HG03135 (cell line): ENCODE measurements around the gene PRELP.

ENCODE experiments used
- ATAC-seq: cut with Tn5 transposase; IDR thresholded peaks from one replicate; pipeline ENCODE4 v1.9.1; 2021; ENCODE audit warnings: mild to moderate bottlenecking, moderate library complexity; ENCODE audit not compliant: unreplicated experiment

PRELP gene

DNA sequence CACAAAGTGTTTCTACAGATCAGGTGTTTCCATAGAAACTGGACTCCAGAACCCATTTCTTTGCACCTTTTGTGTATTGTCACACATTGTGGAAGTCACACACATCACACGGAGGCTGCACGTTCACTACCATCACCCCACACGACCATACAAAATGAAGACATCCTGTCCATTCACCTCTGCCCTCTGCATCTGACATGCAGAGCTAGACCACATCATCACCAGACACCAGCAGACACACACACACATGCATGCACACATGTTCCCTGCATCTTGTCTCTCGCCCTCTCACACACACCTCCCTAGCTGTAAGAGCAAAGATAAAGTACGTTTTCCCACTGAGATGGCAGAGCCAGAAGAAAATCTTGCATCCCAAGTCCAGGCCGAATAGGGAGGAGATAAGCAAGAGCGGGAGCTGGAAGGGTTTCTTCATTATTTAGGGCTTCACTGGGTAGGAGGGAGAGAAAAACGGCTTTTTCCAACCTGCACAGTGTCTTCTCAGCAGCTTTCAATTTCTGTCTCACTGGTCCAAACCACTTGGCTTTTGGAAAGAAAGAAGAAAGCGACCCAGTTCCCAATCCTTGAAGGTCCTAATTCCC, 709 bp downstream of the PRELP start:
- ATAC-seq: no peak

- no peak for ATAC-seq
These were observed 2.1 kb downstream of the PRELP start for GRCh38 chr1:203477748-203478147.

- ATAC-seq: no peak
These were observed 2.6 kb downstream of the PRELP start for GRCh38 chr1:203478231-203478630.

GRCh38 chr1:203478986-203479385, 3.4 kb downstream of the PRELP start:
- no peak for ATAC-seq

DNA sequence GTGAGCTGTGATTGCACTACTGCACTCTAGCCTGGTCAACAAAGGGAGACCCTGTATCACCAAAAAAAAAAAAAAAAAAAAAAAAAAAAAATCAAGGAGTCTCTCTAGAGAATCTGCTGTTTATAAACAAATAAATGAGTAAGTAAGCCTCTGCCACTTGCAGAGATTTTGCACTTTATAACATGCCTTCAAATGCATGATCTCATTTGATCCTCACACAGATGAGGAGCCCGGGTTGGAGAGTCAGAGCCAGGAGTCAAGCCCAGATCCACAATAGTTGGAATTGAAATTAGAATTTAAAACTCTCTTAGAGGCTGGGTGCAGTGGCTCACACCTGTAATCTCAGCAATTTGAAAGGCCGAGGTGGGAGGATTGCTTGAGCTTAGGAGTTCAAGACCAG, 4.0 kb downstream of the PRELP start:
- no peak for ATAC-seq

- no peak for ATAC-seq
These were observed 4.5 kb downstream of the PRELP start for GRCh38 chr1:203480084-203480483.

GRCh38 chr1:203480525-203481084, 5.0 kb downstream of the PRELP start:
- ATAC-seq: no peak

DNA sequence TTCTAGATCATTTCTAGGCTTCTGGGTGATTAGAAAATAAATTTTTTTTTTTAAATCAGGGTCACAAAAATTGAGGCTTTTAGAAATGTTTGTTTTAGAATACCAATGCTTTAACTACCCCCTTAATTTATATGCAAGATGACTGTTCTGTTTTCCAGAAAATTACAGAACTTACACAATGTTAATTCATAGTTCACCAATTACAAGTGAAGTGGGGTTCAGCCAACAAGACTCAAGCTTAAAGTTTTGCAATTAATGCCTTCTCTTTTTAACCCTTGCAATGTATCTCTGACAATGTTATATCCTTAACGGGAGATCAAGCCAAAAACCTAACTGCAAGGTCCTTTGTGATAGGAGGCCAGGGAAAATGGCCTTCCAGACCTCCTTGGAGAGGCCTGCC, 5.6 kb downstream of the PRELP start:
- ATAC-seq: no peak

DNA sequence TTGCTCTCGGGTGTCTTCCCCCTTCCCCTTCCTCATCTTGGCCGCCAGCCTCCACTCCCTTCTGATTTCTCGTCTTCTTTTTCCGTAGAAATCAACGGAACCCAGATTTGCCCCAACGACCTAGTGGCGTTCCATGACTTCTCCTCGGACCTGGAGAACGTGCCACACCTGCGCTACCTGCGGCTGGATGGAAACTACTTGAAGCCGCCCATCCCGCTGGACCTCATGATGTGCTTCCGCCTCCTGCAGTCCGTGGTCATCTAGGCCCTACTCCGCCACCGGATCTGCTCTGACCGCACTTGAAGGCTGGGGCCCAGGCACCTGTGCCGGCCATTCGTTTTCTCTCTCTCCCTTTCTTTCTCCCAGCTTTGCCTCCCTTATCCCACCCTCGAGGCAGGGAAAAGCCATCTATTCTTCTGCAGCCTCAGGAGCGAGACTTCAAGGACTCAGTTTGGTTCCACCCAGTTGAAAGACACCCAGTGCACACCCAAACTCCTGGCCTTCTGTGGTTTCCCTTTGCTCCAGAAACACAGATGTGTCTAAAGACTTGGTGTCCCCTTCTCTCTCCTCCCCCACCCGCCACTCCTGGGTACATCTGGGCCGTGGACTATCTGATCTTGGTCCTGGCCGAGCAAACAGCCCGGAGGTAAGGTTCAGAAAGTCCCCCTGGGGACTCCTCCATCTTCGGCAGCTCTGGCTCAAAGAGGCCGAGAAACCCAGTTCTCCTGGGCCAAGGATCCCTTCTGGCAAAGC, 11.2 kb downstream of the PRELP start:
- no peak for ATAC-seq

DNA sequence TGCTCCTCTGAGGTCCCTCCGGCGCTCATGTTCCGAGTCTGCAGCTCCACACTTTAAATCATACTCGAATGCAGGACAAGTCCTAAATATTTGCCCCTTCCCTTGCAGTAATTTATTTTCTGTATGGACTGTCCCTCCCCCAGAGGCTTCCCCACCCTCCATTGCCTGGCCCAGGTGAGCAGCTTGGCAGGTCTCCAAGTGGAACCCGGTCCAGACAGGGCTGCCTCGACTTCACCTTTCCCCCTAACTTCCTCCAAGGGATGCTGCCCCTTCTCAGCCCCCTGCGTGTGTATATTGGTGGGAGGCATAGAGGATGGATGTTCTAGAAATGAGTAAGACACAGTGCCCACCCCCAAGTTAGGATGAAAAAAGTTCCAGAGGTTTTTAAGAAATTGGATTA, 12.9 kb downstream of the PRELP start:
- ATAC-seq: no peak

GRCh38 chr1:203490607-203491006, 15.0 kb downstream of the PRELP start:
- ATAC-seq: no peak

GRCh38 chr1:203491664-203492063, 16.1 kb downstream of the PRELP start:
- no peak for ATAC-seq

DNA sequence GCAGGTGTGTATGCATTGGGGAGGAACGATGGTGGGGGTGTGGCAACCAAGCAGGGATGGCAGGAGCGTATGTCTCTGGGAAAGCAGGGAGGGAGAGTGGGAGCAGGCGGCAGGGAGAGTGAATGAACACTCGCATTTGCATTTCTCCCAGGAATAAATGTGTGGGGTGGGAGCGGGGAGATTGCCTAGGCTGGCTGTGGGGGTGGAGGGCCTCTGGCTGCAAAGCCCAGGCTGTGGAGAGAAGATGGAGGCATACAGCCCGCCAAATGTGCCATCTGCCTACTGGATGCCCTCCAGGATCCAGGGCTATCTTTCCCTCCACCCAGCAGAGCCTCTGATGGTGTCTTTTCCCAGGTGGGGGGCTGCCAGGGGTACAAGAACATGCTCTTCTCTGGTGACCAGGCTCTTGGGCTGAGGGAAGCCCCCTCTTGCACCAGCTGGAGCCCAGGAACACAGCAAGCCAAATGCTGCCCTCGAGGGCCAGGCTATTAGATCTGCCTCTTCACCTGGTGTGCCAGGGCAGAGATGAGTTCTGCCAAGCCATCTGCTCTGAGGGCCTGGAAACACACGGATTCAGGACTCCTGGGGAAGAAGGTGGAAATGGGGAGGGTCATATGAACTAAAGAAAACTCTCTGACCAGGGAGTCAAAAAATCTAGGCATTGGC, 16.6 kb downstream of the PRELP start:
- ATAC-seq: no peak

- ATAC-seq: no peak
These were observed 17.1 kb downstream of the PRELP start for GRCh38 chr1:203492748-203493130.

- no peak for ATAC-seq
These were observed 18.3 kb downstream of the PRELP start, which contains the start of gene OPTC for GRCh38 chr1:203493901-203494300. Gene OPTC, plus strand, starts transcription at chr1:203494153. Its CDS starts 1,853 bp downstream, at chr1:203496006.

- ATAC-seq: no peak
These were observed 20.2 kb downstream of the PRELP start for GRCh38 chr1:203495845-203496244.

DNA sequence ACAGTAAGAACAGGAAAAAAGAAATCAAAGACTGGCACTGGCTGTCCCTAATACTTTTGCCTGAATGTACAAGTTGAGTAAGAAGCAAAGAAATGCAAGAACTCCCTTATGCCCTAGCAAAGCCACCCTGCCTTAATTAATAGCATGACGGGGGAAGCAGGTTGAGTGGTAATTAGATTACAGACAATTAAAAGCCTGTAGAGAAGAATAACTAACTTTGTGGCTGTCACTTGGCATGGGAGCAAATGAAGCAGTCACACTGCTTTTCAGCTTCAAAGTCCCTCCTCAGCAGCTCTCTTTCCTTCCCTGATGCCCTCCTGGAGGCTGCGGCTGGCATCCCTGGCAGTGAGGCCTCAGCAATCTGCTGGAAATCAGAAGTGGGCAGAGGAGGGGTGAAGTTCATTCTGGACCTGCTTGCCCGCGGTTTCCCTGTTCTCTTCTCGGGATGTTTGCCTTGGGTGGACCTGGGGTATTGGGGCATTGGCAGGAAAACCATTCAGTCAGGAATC, 21.7 kb downstream of the PRELP start:
- no peak for ATAC-seq

GRCh38 chr1:203499643-203500278, 24.2 kb downstream of the PRELP start:
- ATAC-seq: no peak

DNA sequence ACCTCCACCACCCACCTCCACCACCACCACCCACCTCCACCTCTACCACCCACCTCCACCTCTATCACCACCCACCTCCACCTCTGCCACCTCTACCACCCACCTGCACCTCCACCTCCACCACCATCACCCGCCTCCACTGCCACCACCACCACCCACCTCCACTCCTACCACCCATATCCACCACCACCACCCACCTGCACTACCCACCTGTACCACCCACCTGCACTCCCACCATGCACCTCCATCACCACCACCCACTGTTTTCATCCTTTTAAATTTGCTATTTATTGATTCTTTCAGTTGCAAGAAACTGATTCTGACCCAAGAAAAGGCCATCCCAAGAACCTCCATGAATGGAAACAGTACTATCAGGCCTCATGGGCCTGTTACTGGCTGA, 24.7 kb downstream of the PRELP start:
- no peak for ATAC-seq

GRCh38 chr1:203503836-203504235, 28.2 kb downstream of the PRELP start:
- no peak for ATAC-seq
